HCT116 (cell line): ENCODE measurements around the gene MSMP. TPM values are rescaled to one million over a fixed set of nuclear protein-coding genes. Genes with fewer than 3 reads are reported as not detected.

Experiments
- ATAC-seq: fragments of 200-7000 bp; cut with Tn5 transposase; 2 replicates; pipeline ENCODE4 v1.9.1; 2020; ENCODE audit warnings: mild to moderate bottlenecking, moderate library complexity
- BruUV-seq: library from RNA; stranded (reverse); fragments of 400-500 nt; replicated peaks from 2 replicates; lab custom pipeline; 2021; lab: Mats Ljungman, UMichigan
- CTCF ChIA-PET: fragments of 300-600 bp; sonication (Branson Sonifier 250); formaldehyde crosslinking; loops from one replicate; lab custom pipeline; 2021; ENCODE audit warnings: antibody characterized with exemption; lab: Charles Lee
- POLR2A ChIA-PET: fragments of 300-600, 350-600 bp; sonication (Branson Sonifier 250); formaldehyde crosslinking; loops from one replicate; lab custom pipeline; 2021; ENCODE audit warnings: antibody characterized with exemption; lab: Charles Lee
- RAD21 ChIA-PET, 2 experiments: fragments of 300-600 bp; sonication (Branson Sonifier 250); formaldehyde crosslinking; loops; one replicate each; lab custom pipeline; 2023; ENCODE audit warnings: low total read pairs in 2 of 2; ENCODE audit not compliant: uncharacterized antibody in 2 of 2, unreplicated experiment in 2 of 2, low non-redundant PET in 1 of 2; lab: Charles Lee
- DNase-seq: peaks from one replicate; pipeline ENCODE4 v3.0.0-alpha.2; 2010; ENCODE audit warnings: low read depth, low spot score
- H2AFZ ChIP-seq: fragments of 200-600 bp; shearing (Covaris generic), sonication (generic); 2 replicates; pipeline ENCODE4 v1.6.1; 2017; ENCODE audit warnings: low read depth, mixed run types, mixed read lengths, antibody characterized with exemption, low read length; ENCODE audit not compliant: poor library complexity, severe bottlenecking
- H3K27ac ChIP-seq: 2 replicates; pipeline ENCODE4 v1.5.1; 2012; ENCODE audit warnings: low read depth, low read length
- H3K27me3 ChIP-seq: fragments of 200-600 bp; sonication (generic); 2 replicates; pipeline ENCODE4 v1.6.1; 2016; ENCODE audit warnings: mixed run types, low read length, mixed read lengths; ENCODE audit not compliant: insufficient read depth
- H3K36me3 ChIP-seq, 2 experiments: fragments of 200-500 bp in 1 of 2; fragments of 200-600 bp in 1 of 2; sonication (Bioruptor generic) in 1 of 2; sonication (generic) in 1 of 2; 2 replicates each; pipeline versions ENCODE4 v1.5.1 to v1.6.1; 2014 to 2016; ENCODE audit warnings: low read length in 2 of 2, inconsistent platforms in 1 of 2, mixed read lengths in 1 of 2, mixed run types in 1 of 2; ENCODE audit not compliant: insufficient read depth in 2 of 2, control insufficient read depth in 1 of 2
- H3K4me1 ChIP-seq, 2 experiments: fragments of 200-600 bp in 1 of 2; sonication (generic) in 1 of 2; 2 replicates each; pipeline versions ENCODE4 v1.5.1 to v1.6.1; 2012 to 2017; ENCODE audit warnings: low read length in 2 of 2, inconsistent platforms in 1 of 2, mild to moderate bottlenecking in 1 of 2, mixed read lengths in 1 of 2, mixed run types in 1 of 2, moderate library complexity in 1 of 2; ENCODE audit not compliant: insufficient read depth in 2 of 2, control insufficient read depth in 1 of 2
- H3K4me2 ChIP-seq: fragments of 200-600 bp; sonication (generic); 2 replicates; pipeline ENCODE4 v1.6.1; 2017; ENCODE audit warnings: mixed run types, low read length, mixed read lengths
- H3K4me3 ChIP-seq, 2 experiments: fragments of 200-600 bp in 1 of 2; sonication (generic) in 1 of 2; replicated peaks in 1 of 2; 2 replicates each; pipeline ENCODE4 v1.5.1; 2011 to 2016; ENCODE audit warnings: low read length in 2 of 2, control low read depth in 1 of 2, low read depth in 1 of 2, mild to moderate bottlenecking in 1 of 2, mixed read lengths in 1 of 2, mixed run types in 1 of 2
- H3K79me2 ChIP-seq: fragments of 200-600 bp; sonication (generic); 2 replicates; pipeline ENCODE4 v1.6.1; 2017; ENCODE audit warnings: mild to moderate bottlenecking, mixed run types, low read length, moderate library complexity, mixed read lengths; ENCODE audit not compliant: insufficient read depth
- H3K9ac ChIP-seq: fragments of 200-600 bp; sonication (generic); 2 replicates; pipeline ENCODE4 v1.6.1; 2016; ENCODE audit warnings: low read length, mixed read lengths
- H3K9me2 ChIP-seq: fragments of 200-600 bp; sonication (generic), shearing (Covaris generic); 2 replicates; pipeline ENCODE4 v1.6.1; 2017; ENCODE audit warnings: mixed run types, mild to moderate bottlenecking, moderate library complexity; ENCODE audit not compliant: insufficient read depth
- H3K9me3 ChIP-seq, 2 experiments: fragments of 200-500 bp in 1 of 2; fragments of 200-600 bp in 1 of 2; sonication (Bioruptor generic) in 1 of 2; sonication (generic) in 1 of 2; 2 replicates each; pipeline ENCODE4 v1.6.1; 2014 to 2017; ENCODE audit warnings: low read length in 2 of 2, mixed read lengths in 2 of 2, inconsistent platforms in 1 of 2, low read depth in 1 of 2, mild to moderate bottlenecking in 1 of 2, mixed run types in 1 of 2, moderate library complexity in 1 of 2; ENCODE audit not compliant: control insufficient read depth in 1 of 2, insufficient read depth in 1 of 2
- H4K20me1 ChIP-seq: fragments of 200-600 bp; sonication (generic), shearing (Covaris generic); 2 replicates; pipeline ENCODE4 v1.6.1; 2017; ENCODE audit warnings: mixed run types, mild to moderate bottlenecking, moderate library complexity; ENCODE audit not compliant: insufficient read depth
- ATF3 ChIP-seq: IDR thresholded peaks from 2 replicates; pipeline ENCODE4 v1.6.1; 2012
- CTCF ChIP-seq, 3 experiments: fragments of 200-600 bp in 1 of 3; sonication (generic) in 1 of 3; IDR thresholded peaks in 2 of 3; conservative IDR thresholded peaks in 1 of 3; 2 replicates each; pipeline ENCODE4 v1.5.1; 2012 to 2017; ENCODE audit warnings: low read depth in 2 of 3, low read length in 2 of 3, antibody characterized with exemption in 1 of 3, borderline replicate concordance in 1 of 3, control low read depth in 1 of 3, mild to moderate bottlenecking in 1 of 3, mixed read lengths in 1 of 3, mixed run types in 1 of 3, moderate library complexity in 1 of 3; ENCODE audit not compliant: insufficient read depth in 1 of 3
- EZH2 ChIP-seq: fragments of 200-600 bp; sonication (generic); IDR thresholded peaks from 2 replicates; pipeline ENCODE4 v1.6.1; 2017; ENCODE audit warnings: antibody characterized with exemption, mixed run types
- EZH2phosphoT487 ChIP-seq: fragments of 200-600 bp; IDR thresholded peaks from 2 replicates; pipeline ENCODE4 v1.6.1; 2018; ENCODE audit warnings: antibody characterized with exemption, borderline replicate concordance
- FOSL1 ChIP-seq: IDR thresholded peaks from 2 replicates; pipeline ENCODE4 v1.6.1; 2012; ENCODE audit warnings: low read depth
- POLR2A ChIP-seq: IDR thresholded peaks from 2 replicates; pipeline ENCODE4 v1.7.0; 2011; ENCODE audit warnings: borderline replicate concordance; ENCODE audit not compliant: insufficient read depth, insufficient read length; ENCODE audit errors: extremely low read depth
- RAD21 ChIP-seq: IDR thresholded peaks from 2 replicates; pipeline ENCODE4 v1.6.1; 2012; ENCODE audit warnings: low read depth, mild to moderate bottlenecking
- REST ChIP-seq: IDR thresholded peaks from 2 replicates; pipeline ENCODE4 v1.6.1; 2012; ENCODE audit warnings: low read depth
- TCF7L2 ChIP-seq: IDR thresholded peaks from 2 replicates; pipeline ENCODE4 v1.7.0; 2011; ENCODE audit warnings: borderline replicate concordance, inconsistent platforms; ENCODE audit not compliant: insufficient read depth, insufficient read length; ENCODE audit errors: extremely low read depth
- intact Hi-C: fragments of 100-400 bp; cut with micrococcal nuclease; formaldehyde crosslinking; loops from 2 replicates; pipeline ENCODE4 v1.10.0; 2022
- total RNA-seq: library from RNA; stranded (reverse); gene quantifications from one replicate; pipeline ENCODE4 v1.2.1, GENCODE V29; 2021; ENCODE audit not compliant: unreplicated experiment

MSMP gene
- total RNA-seq, 1 experiment from 2014 or later = 1.2 TPM

GRCh38 chr9:35713578-35713977 lies 40.5 kb downstream of the MSMP start:
- Histone ChIP-seq H2AFZ (no peak overlapping the region), H3K9me3 (no peaks in the 10 kb centered on the region), H3K4me3 (no peak overlapping the region), H3K36me3 (peaks cover 62 to 65% of the 10 kb centered on the region in 2 experiments), H3K4me1 (no peaks in the 10 kb centered on the region), H4K20me1 (no peaks in the 10 kb centered on the region), H3K27me3 (no peaks in the 10 kb centered on the region), H3K9ac (no peak overlapping the region), H3K9me2 (no peaks in the 10 kb centered on the region), H3K27ac (no peak overlapping the region), H3K4me2 (no peak overlapping the region), H3K79me2 (no peaks in the 10 kb centered on the region)
- intact Hi-C loops = no loop called here
- ChIA-PET RAD21 (no interaction called here), CTCF (no interaction called here), POLR2A (no interaction called here)
- ATAC-seq = no peak
- DNase-seq = no peak
- no TSS peak for BruUV-seq
- no peak for TF ChIP-seq TCF7L2
- TF ChIP-seq POLR2A = no peak
- TF ChIP-seq EZH2 = no peak
- TF ChIP-seq FOSL1 = no peak
- TF ChIP-seq ATF3 = no peak
- TF ChIP-seq EZH2phosphoT487 = no peak
- TF ChIP-seq CTCF (IDR thresholded peaks at IDR 0.05 in 2 of 3, conservative IDR thresholded peaks at IDR 0.05 in 1 of 3; ENCODE audit: borderline replicate concordance in 1 of 3, insufficient read depth in 1 of 3, low read depth in 2 of 3, low read length in 2 of 3) = no peak
- no peak for TF ChIP-seq RAD21
- TF ChIP-seq REST = no peak
